ENCODE data around the gene PHLDB3. TPM values are rescaled to one million over a fixed set of nuclear protein-coding genes. Genes with fewer than 3 reads are reported as not detected.
A peak's percentile ranks its signal among the peaks of the same experiment; 100 is the strongest.

Gene PHLDB3
- total and polyA plus RNA-seq, 2 of the 13 experiments (the other 11 are each of a cell fraction or from before 2014, with no cell fraction given): 11.3 to 14.5 TPM

DNA sequence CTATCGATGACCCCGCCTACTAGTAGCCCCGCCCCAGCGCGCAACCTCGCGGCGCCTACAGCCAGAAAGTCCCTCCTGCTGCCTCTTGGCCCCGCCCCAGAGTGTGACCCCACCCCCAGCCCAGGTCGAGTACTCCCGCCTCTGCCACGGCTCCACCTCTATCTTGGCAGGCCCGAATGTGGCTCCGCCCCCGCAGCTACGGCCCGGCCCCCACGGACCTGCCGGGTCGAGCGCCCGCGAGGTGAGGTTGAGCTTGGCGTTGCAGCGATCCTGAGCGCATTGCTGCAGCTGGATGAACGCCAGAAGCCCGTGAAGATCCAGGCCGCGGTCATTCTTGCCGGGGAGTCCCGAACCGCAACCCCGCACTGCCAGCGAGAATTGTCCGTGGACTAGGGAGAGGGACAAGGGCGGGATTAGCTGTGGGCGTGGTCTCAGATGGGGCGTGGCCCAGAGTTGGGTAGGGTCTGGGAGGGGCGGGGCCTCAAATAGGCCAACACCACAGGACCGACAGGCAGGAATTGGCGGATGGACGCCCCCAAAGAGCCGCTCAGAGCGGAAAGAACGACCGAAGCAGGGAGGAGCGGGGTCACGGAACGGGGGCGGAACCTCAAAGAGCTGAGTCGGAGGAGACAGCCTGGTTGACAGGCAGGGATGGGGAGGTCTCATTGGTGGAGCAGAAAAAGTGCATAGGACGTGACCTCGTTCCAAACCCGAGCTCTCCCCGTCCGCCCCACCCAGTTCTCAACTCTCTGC is 41.0 kb downstream of the PHLDB3 start:
- in situ Hi-C loops (cut with HindIII; ENCODE audit: extremely low pct_ligation_motif_present, low pct_unique_long_range_greater_than_20kb): no loop called here
- ATAC-seq: peak; percentile 87
- peak overlapping the region; percentile 64 for H3K27ac ChIP-seq (ENCODE audit: extremely low read length, insufficient read depth, low read length)
- FAIRE-seq: peak; percentile 39
- intact Hi-C loops (cut with micrococcal nuclease; ENCODE audit: unreplicated experiment): loop anchor here (2.0 kb wide), 1 partner anchor 41 kb away; the partner anchor contains the start of gene PHLDB3
- no peaks in the 10 kb centered on the region for H4K20me1 ChIP-seq (ENCODE audit: insufficient read depth, low read length)
- CTCF ChIA-PET (ENCODE audit: low intra/inter-chr PET ratio, low total read pairs): no interaction called here
- H3K4me3 ChIP-seq (replicated peaks in 1 of 3; ENCODE audit: insufficient read depth in 1 of 3, low read depth in 2 of 3, low read length in 3 of 3): peak overlapping the region; percentile 70 to 84 (median 73)
- peaks cover 52% of the 10 kb centered on the region for H3K4me1 ChIP-seq (ENCODE audit: insufficient read depth, low read length)
- POLR2A ChIA-PET: interaction anchor here (1.0 to 2.6 kb wide), 9 partner anchors 9 to 205 kb away, joined by 4 to 47 read pairs (median 7); partner anchors contain the start of gene PHLDB3
- BruUV-seq (replicated peaks): no TSS peak
- 1% methylated on average over 14 of the region's 57 CpGs for WGBS (ENCODE audit: low lambda C conversion rate)
- DNase-seq (ENCODE audit: low spot score): peak; percentile 85
- H3K9me3 ChIP-seq (ENCODE audit: low read length): no peaks in the 10 kb centered on the region
- peak overlapping the region; percentile 66 for H3K9ac ChIP-seq (ENCODE audit: insufficient read depth, low read depth, low read length)
- H3K36me3 ChIP-seq (replicated peaks in 1 of 2; ENCODE audit: control insufficient read depth in 1 of 2, insufficient read depth in 2 of 2, low read length in 2 of 2): no peaks in the 10 kb centered on the region
- H2AFZ ChIP-seq (ENCODE audit: low read length): no peak overlapping the region
- H3K27me3 ChIP-seq (ENCODE audit: control insufficient read depth in 1 of 2, insufficient read depth in 2 of 2, low read length in 2 of 2): no peaks in the 10 kb centered on the region
- no peaks in the 10 kb centered on the region for H3K79me2 ChIP-seq (ENCODE audit: insufficient read depth, low read length)
- peak overlapping the region; percentile 99 for H3K4me2 ChIP-seq (ENCODE audit: low read depth, low read length)
- TF ChIP-seq THYN1 (CRISPR knock-in tag; IDR thresholded peaks at IDR 0.05; ENCODE audit: borderline replicate concordance, low read depth): no peak
- peak; percentile 43 for TF ChIP-seq RBM39 (IDR thresholded peaks at IDR 0.05; ENCODE audit: low read depth, low read length, poor library complexity, severe bottlenecking)
- TF ChIP-seq, protein P1, sequence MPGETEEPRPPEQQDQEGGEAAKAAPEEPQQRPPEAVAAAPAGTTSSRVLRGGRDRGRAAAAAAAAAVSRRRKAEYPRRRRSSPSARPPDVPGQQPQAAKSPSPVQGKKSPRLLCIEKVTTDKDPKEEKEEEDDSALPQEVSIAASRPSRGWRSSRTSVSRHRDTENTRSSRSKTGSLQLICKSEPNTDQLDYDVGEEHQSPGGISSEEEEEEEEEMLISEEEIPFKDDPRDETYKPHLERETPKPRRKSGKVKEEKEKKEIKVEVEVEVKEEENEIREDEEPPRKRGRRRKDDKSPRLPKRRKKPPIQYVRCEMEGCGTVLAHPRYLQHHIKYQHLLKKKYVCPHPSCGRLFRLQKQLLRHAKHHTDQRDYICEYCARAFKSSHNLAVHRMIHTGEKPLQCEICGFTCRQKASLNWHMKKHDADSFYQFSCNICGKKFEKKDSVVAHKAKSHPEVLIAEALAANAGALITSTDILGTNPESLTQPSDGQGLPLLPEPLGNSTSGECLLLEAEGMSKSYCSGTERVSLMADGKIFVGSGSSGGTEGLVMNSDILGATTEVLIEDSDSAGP (CRISPR knock-in tag; IDR thresholded peaks at IDR 0.05; ENCODE audit: borderline replicate concordance): peak; percentile 55; the same call in 1 of the 2 replicates
- TF ChIP-seq SRSF1 (optimal IDR thresholded peaks at IDR 0.05; ENCODE audit: low read depth, low read length): peak; percentile 16
- TF ChIP-seq KLF13 (CRISPR knock-in tag; IDR thresholded peaks at IDR 0.05): no peak
- no peak for TF ChIP-seq ZNF781 (CRISPR knock-in tag; IDR thresholded peaks at IDR 0.05; ENCODE audit: borderline replicate concordance, not compliant biosample characterization)
- TF ChIP-seq ELF4 (CRISPR knock-in tag; IDR thresholded peaks at IDR 0.05; ENCODE audit: borderline replicate concordance): no peak
- TF ChIP-seq, protein P2, sequence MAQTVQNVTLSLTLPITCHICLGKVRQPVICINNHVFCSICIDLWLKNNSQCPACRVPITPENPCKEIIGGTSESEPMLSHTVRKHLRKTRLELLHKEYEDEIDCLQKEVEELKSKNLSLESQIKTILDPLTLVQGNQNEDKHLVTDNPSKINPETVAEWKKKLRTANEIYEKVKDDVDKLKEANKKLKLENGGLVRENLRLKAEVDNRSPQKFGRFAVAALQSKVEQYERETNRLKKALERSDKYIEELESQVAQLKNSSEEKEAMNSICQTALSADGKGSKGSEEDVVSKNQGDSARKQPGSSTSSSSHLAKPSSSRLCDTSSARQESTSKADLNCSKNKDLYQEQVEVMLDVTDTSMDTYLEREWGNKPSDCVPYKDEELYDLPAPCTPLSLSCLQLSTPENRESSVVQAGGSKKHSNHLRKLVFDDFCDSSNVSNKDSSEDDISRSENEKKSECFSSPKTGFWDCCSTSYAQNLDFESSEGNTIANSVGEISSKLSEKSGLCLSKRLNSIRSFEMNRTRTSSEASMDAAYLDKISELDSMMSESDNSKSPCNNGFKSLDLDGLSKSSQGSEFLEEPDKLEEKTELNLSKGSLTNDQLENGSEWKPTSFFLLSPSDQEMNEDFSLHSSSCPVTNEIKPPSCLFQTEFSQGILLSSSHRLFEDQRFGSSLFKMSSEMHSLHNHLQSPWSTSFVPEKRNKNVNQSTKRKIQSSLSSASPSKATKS (CRISPR knock-in tag; IDR thresholded peaks at IDR 0.05): no peak
- no peak for TF ChIP-seq ZNF44 (CRISPR knock-in tag; IDR thresholded peaks at IDR 0.05)
- peak; percentile 52 for TF ChIP-seq ZNF883 (CRISPR knock-in tag; IDR thresholded peaks at IDR 0.05; ENCODE audit: not compliant biosample characterization)
- TF ChIP-seq ZNF761 (CRISPR knock-in tag; conservative IDR thresholded peaks at IDR 0.05): no peak
- TF ChIP-seq ZNF629 (CRISPR knock-in tag; conservative IDR thresholded peaks at IDR 0.05): no peak
- TF ChIP-seq, protein P3, sequence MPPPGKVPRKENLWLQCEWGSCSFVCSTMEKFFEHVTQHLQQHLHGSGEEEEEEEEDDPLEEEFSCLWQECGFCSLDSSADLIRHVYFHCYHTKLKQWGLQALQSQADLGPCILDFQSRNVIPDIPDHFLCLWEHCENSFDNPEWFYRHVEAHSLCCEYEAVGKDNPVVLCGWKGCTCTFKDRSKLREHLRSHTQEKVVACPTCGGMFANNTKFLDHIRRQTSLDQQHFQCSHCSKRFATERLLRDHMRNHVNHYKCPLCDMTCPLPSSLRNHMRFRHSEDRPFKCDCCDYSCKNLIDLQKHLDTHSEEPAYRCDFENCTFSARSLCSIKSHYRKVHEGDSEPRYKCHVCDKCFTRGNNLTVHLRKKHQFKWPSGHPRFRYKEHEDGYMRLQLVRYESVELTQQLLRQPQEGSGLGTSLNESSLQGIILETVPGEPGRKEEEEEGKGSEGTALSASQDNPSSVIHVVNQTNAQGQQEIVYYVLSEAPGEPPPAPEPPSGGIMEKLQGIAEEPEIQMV (CRISPR knock-in tag; IDR thresholded peaks at IDR 0.05; ENCODE audit: low read depth): peak; percentile 34
- TF ChIP-seq ZMYM4 (CRISPR knock-in tag; IDR thresholded peaks at IDR 0.05): peak; percentile 34; the same call in 1 of the 2 replicates
- TF ChIP-seq, protein P4, sequence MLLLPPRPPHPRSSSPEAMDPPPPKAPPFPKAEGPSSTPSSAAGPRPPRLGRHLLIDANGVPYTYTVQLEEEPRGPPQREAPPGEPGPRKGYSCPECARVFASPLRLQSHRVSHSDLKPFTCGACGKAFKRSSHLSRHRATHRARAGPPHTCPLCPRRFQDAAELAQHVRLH (CRISPR knock-in tag; IDR thresholded peaks at IDR 0.05; ENCODE audit: borderline replicate concordance, low read depth): no peak; the same call in 1 of the 2 replicates
